WTC11 (cell line): ENCODE data around the gene LGALS4. TPM values are rescaled to one million over a fixed set of nuclear protein-coding genes. Genes with fewer than 3 reads are reported as not detected.
"Not testable (repeated sequence)": the region's sequence is repeated elsewhere in the genome, so short reads cannot be mapped to it uniquely, and the experiment has no call there.

ENCODE experiments used
- ATAC-seq: fragments of 200-7000 bp; cut with Tn5 transposase; 2 replicates; pipeline ENCODE4 v1.10.0; 2021; ENCODE audit warnings: mild to moderate bottlenecking, moderate library complexity
- CTCF ChIA-PET: fragments of 300-600 bp; sonication (Branson Sonifier 250); formaldehyde crosslinking; loops from one replicate; lab custom pipeline; 2021; ENCODE audit warnings: antibody characterized with exemption; lab: Charles Lee
- POLR2A ChIA-PET: fragments of 350-600 bp; sonication (Branson Sonifier 250); formaldehyde crosslinking; loops from one replicate; lab custom pipeline; 2021; ENCODE audit warnings: antibody characterized with exemption; lab: Charles Lee
- DNase-seq: peaks from one replicate; pipeline ENCODE4 v3.0.0; 2021; ENCODE audit warnings: low spot score
- H3K27ac Mint-ChIP-seq: 2 replicates; pipeline ENCODE4 v1.8.0; 2021; ENCODE audit warnings: mixed read lengths
- H3K27me3 Mint-ChIP-seq: 2 replicates; pipeline ENCODE4 v1.8.0; 2021; ENCODE audit warnings: low read depth, mild to moderate bottlenecking, moderate library complexity, mixed read lengths
- H3K36me3 Mint-ChIP-seq: 2 replicates; pipeline ENCODE4 v1.8.0; 2021; ENCODE audit warnings: mixed read lengths
- H3K4me1 Mint-ChIP-seq: 2 replicates; pipeline ENCODE4 v1.8.0; 2022; ENCODE audit warnings: mixed read lengths
- H3K4me3 Mint-ChIP-seq: 2 replicates; pipeline ENCODE4 v1.8.0; 2021; ENCODE audit warnings: mild to moderate bottlenecking, moderate library complexity, mixed read lengths
- H3K9me3 Mint-ChIP-seq: 2 replicates; pipeline ENCODE4 v1.8.0; 2021; ENCODE audit warnings: mixed read lengths
- ELF4 ChIP-seq: sonication (generic); formaldehyde crosslinking; IDR thresholded peaks from 2 replicates; pipeline ENCODE4 v1.8.1; 2022; ENCODE audit warnings: low read depth, mild to moderate bottlenecking, moderate library complexity, missing genetic modification reagents
- GRHL2 ChIP-seq: fragments of 250-450 bp; sonication (Bioruptor Pico); IDR thresholded peaks from 2 replicates; pipeline ENCODE4 v1.8.0; 2022; ENCODE audit warnings: mild to moderate bottlenecking, moderate library complexity; ENCODE audit not compliant: insufficient replicate concordance, severe bottlenecking
- NFATC4 ChIP-seq: fragments of 250-450 bp; sonication (Bioruptor Pico); IDR thresholded peaks from 2 replicates; pipeline ENCODE4 v1.9.0; 2021; ENCODE audit warnings: mild to moderate bottlenecking
- ZNF121 ChIP-seq: sonication (generic); formaldehyde crosslinking; IDR thresholded peaks from 2 replicates; pipeline ENCODE4 v1.8.0; 2023; ENCODE audit warnings: missing genetic modification reagents
- ZNF232 ChIP-seq: sonication (generic); formaldehyde crosslinking; IDR thresholded peaks from 2 replicates; pipeline ENCODE4 v1.8.0; 2022; ENCODE audit warnings: mild to moderate bottlenecking, missing genetic modification reagents
- total RNA-seq: library from RNA; stranded (reverse); gene quantifications from 3 replicates; pipeline ENCODE4 v1.2.3, GENCODE V29; 2021
- TF ChIP-seq, protein P1 (sequence below): fragments of 250-450 bp; sonication (Bioruptor Pico); IDR thresholded peaks from 2 replicates; pipeline ENCODE4 v1.9.0; 2021; ENCODE audit warnings: mild to moderate bottlenecking
- TF ChIP-seq, protein P2 (sequence below): fragments of 250-450 bp; sonication (Bioruptor Pico); IDR thresholded peaks from 2 replicates; pipeline ENCODE4 v1.9.0; 2021; ENCODE audit warnings: mild to moderate bottlenecking
- TF ChIP-seq, protein P3 (sequence below): sonication (generic); formaldehyde crosslinking; IDR thresholded peaks from 2 replicates; pipeline ENCODE4 v1.8.1; 2023; ENCODE audit warnings: mild to moderate bottlenecking, missing genetic modification reagents, borderline replicate concordance

Gene LGALS4
- total RNA-seq, 1 experiment from 2014 or later: 1.5 TPM

DNA sequence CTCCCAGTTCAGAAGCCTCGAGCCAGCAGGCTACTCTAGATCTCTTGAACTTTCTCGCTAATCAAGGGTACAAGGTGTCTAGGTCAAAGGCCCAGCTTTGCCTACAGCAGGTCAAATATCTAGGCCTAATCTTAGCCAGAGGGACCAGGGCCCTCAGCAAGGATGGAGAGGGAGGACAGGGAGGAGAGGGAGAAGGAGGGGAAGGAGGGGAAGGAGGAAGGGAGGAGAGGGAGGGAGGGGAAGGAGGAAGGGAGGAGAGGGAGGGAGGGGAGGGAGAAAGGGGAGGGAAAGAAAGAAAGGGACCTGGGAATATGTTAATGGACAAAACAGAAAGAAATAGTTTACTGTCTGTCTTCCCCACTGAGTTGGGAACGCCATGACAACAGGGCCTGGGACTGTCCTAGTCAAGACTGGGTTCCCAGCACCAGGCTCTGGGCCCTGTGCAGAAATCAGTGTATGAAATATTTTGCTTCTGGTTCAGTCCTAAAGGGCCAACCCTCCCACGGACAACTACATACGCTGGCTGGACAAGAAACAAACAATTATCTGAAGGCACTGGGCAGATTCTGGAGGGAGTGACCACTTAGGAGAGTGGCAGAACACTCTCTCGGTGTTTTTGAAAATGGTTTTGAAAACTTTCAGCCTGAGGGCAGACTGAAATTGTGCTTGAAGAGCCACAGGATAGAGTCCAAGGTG lies 14.3 kb upstream of the LGALS4 start (continued):
- TF ChIP-seq, protein P1, sequence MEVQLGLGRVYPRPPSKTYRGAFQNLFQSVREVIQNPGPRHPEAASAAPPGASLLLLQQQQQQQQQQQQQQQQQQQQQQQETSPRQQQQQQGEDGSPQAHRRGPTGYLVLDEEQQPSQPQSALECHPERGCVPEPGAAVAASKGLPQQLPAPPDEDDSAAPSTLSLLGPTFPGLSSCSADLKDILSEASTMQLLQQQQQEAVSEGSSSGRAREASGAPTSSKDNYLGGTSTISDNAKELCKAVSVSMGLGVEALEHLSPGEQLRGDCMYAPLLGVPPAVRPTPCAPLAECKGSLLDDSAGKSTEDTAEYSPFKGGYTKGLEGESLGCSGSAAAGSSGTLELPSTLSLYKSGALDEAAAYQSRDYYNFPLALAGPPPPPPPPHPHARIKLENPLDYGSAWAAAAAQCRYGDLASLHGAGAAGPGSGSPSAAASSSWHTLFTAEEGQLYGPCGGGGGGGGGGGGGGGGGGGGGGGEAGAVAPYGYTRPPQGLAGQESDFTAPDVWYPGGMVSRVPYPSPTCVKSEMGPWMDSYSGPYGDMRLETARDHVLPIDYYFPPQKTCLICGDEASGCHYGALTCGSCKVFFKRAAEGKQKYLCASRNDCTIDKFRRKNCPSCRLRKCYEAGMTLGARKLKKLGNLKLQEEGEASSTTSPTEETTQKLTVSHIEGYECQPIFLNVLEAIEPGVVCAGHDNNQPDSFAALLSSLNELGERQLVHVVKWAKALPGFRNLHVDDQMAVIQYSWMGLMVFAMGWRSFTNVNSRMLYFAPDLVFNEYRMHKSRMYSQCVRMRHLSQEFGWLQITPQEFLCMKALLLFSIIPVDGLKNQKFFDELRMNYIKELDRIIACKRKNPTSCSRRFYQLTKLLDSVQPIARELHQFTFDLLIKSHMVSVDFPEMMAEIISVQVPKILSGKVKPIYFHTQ (CRISPR knock-in tag): no peak
- TF ChIP-seq NFATC4 (CRISPR knock-in tag) (no peak), ZNF232 (CRISPR knock-in tag) (no peak), GRHL2 (no peak)
- TF ChIP-seq, protein P2, sequence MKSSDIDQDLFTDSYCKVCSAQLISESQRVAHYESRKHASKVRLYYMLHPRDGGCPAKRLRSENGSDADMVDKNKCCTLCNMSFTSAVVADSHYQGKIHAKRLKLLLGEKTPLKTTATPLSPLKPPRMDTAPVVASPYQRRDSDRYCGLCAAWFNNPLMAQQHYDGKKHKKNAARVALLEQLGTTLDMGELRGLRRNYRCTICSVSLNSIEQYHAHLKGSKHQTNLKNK (CRISPR knock-in tag): no peak
- TF ChIP-seq, protein P3, sequence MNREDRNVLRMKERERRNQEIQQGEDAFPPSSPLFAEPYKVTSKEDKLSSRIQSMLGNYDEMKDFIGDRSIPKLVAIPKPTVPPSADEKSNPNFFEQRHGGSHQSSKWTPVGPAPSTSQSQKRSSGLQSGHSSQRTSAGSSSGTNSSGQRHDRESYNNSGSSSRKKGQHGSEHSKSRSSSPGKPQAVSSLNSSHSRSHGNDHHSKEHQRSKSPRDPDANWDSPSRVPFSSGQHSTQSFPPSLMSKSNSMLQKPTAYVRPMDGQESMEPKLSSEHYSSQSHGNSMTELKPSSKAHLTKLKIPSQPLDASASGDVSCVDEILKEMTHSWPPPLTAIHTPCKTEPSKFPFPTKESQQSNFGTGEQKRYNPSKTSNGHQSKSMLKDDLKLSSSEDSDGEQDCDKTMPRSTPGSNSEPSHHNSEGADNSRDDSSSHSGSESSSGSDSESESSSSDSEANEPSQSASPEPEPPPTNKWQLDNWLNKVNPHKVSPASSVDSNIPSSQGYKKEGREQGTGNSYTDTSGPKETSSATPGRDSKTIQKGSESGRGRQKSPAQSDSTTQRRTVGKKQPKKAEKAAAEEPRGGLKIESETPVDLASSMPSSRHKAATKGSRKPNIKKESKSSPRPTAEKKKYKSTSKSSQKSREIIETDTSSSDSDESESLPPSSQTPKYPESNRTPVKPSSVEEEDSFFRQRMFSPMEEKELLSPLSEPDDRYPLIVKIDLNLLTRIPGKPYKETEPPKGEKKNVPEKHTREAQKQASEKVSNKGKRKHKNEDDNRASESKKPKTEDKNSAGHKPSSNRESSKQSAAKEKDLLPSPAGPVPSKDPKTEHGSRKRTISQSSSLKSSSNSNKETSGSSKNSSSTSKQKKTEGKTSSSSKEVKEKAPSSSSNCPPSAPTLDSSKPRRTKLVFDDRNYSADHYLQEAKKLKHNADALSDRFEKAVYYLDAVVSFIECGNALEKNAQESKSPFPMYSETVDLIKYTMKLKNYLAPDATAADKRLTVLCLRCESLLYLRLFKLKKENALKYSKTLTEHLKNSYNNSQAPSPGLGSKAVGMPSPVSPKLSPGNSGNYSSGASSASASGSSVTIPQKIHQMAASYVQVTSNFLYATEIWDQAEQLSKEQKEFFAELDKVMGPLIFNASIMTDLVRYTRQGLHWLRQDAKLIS (CRISPR knock-in tag): no peak

DNA sequence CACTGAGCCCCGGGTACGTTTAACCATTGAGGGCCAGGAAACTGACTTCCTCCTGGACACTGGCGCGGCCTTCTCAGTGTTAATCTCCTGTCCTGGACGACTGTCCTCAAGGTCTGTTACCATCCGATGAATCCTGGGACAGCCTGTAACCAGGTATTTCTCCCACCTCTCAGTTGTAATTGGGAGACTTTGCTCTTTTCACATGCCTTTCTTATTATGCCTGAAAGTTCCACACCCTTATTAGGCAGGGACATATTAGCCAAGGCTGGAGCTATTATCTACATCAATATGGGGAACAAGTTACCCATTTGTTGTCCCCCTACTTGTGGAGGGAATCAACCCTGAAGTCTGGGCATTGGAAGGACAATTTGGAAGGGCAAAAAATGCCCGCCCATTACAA lies 13.2 kb upstream of the LGALS4 start:
- H3K27ac Mint-ChIP-seq: not testable (repeated sequence)

DNA sequence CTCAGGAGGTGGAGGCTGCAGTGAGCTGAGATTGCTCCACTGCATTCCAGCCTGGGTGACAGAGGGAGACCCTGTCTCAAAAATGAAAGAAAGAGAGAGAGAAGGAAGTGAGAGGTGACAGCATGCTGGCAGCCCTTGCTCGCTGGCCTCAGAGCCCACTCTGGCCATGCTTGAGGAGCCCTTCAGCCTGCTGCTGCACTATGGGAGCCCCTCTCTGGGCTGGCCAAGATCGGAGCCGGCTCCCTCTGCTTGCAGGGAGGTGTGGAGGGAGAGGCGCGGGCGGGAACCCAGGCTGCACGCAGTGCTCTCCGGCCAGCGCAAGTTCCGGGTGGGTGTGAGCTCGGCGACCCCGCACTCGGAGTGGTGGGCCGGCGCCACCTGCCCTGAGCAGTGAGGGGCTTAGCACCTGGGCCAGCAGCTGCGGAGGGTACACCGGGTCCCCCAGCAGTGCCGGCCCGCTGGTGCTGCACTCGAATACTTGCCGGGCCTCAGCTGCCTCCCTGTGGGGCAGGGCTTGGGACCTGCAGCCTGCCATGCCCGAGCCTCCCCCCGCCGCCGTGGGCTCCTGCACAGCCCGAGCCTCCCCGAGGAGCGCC lies 8.6 kb upstream of the LGALS4 start:
- Mint-ChIP-seq H3K4me1 (peaks cover 37% of the 10 kb centered on the region), H3K9me3 (peaks cover 22% of the 10 kb centered on the region), H3K27me3 (peaks cover 18% of the 10 kb centered on the region), H3K36me3 (peaks cover 51% of the 10 kb centered on the region)
- CTCF ChIA-PET: interaction anchor here (0.8 kb wide), 1 partner anchor 52 kb away, joined by 3 read pairs; no protein-coding TSS in a partner anchor
- ATAC-seq, DNase-seq, H3K4me3 Mint-ChIP-seq, H3K27ac Mint-ChIP-seq, POLR2A ChIA-PET: not testable (repeated sequence)

More for the DNA sequence above, 13.2 kb upstream of the LGALS4 start:
- CTCF ChIA-PET, H3K4me3 Mint-ChIP-seq, DNase-seq, ATAC-seq, POLR2A ChIA-PET: not testable (repeated sequence)
- H3K36me3 Mint-ChIP-seq: peaks cover 46% of the 10 kb centered on the region
- peaks cover 18% of the 10 kb centered on the region for H3K9me3 Mint-ChIP-seq
- H3K27me3 Mint-ChIP-seq: peaks cover 17% of the 10 kb centered on the region
- peaks cover 45% of the 10 kb centered on the region for H3K4me1 Mint-ChIP-seq

DNA sequence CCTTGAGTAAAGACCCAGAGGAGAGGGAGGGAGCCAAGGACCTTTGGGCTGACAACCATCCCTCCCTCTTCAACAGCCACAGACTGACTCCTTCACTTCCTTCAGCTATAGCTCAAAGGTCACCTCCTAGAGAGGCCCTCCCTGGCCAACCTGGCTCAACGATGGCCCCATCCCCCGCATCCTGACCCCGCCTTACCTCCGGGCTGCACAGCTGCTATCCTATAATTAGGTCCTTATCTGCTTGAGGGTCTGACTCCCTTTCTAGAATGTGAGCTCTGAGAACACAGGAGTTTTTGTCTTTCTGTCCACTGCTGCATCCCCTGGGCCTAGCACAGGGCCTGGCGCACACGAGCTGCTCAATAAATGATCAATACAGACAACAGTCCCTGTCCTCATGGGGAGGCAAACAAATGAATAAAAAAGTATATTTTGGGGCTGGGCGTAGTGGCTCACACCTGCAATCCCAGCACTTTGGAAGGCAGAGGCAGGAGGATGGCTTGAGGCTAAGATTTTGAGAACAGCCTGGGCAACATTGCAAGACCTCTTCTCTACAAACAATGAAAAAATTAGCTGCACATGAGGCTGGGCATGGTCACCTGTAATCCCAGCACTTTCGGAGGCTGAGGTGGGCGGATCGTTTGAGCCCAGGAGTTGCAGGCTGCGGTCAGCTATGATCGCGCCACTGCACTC lies 6.6 kb upstream of the LGALS4 start:
- peaks cover 23% of the 10 kb centered on the region for H3K4me1 Mint-ChIP-seq
- TF ChIP-seq ZNF121 (CRISPR knock-in tag) (peak; percentile 55; the same call in 1 of the 2 replicates), ELF4 (CRISPR knock-in tag) (no peak)
- peaks cover 22% of the 10 kb centered on the region for H3K9me3 Mint-ChIP-seq
- peaks cover 14% of the 10 kb centered on the region for H3K27me3 Mint-ChIP-seq
- no peak; the same call in 1 of the 2 replicates for ATAC-seq
- H3K27ac Mint-ChIP-seq: 0 out of 2 replicates have a peak overlapping the region, but pooled peaks have one; percentile 48
- H3K36me3 Mint-ChIP-seq: peaks cover 59% of the 10 kb centered on the region
- ChIA-PET CTCF (interaction anchor here (0.6 to 1.4 kb wide), 2 partner anchors 111 to 178 kb away, joined by 3 to 5 read pairs; partner anchors contain the start of genes MRPS12 and SARS2), POLR2A (no interaction called here)
- no peak for DNase-seq
- H3K4me3 Mint-ChIP-seq: no peak overlapping the region
